ENCODE results near the gene TIMP1.

- TF ChIP-seq MAX (IDR thresholded peaks at IDR 0.05; ENCODE audit: low read depth, low read length) (no peak), MXI1 (IDR thresholded peaks at IDR 0.05; ENCODE audit: low read depth, low read length) (no peak), ZNF274 (IDR thresholded peaks at IDR 0.05; ENCODE audit: insufficient read depth, insufficient read length) (no peak), CEBPB (IDR thresholded peaks at IDR 0.05; ENCODE audit: borderline replicate concordance in 1 of 2, low read depth in 2 of 2, low read length in 2 of 2) (no peak), FOXM1 (IDR thresholded peaks at IDR 0.05; ENCODE audit: low read depth, low read length) (no peak), CHD2 (IDR thresholded peaks at IDR 0.05; ENCODE audit: borderline replicate concordance, low read depth, low read length) (no peak), ASH2L (IDR thresholded peaks at IDR 0.05; ENCODE audit: borderline replicate concordance, low read depth) (no peak), EZH2 (IDR thresholded peaks at IDR 0.05; ENCODE audit: borderline replicate concordance, control insufficient read depth, low read depth, low read length) (no peak), CHD1 (IDR thresholded peaks at IDR 0.05; ENCODE audit: low read depth, low read length) (no peak), ZSCAN29 (IDR thresholded peaks at IDR 0.05) (no peak)
- TF ChIP-seq, protein P1, sequence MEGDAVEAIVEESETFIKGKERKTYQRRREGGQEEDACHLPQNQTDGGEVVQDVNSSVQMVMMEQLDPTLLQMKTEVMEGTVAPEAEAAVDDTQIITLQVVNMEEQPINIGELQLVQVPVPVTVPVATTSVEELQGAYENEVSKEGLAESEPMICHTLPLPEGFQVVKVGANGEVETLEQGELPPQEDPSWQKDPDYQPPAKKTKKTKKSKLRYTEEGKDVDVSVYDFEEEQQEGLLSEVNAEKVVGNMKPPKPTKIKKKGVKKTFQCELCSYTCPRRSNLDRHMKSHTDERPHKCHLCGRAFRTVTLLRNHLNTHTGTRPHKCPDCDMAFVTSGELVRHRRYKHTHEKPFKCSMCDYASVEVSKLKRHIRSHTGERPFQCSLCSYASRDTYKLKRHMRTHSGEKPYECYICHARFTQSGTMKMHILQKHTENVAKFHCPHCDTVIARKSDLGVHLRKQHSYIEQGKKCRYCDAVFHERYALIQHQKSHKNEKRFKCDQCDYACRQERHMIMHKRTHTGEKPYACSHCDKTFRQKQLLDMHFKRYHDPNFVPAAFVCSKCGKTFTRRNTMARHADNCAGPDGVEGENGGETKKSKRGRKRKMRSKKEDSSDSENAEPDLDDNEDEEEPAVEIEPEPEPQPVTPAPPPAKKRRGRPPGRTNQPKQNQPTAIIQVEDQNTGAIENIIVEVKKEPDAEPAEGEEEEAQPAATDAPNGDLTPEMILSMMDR (IDR thresholded peaks at IDR 0.05 in 2 of 3, conservative IDR thresholded peaks at IDR 0.05 in 1 of 3; ENCODE audit: control insufficient read depth in 2 of 3, extremely low read depth in 1 of 3, insufficient read depth in 1 of 3, low read depth in 3 of 3, low read length in 3 of 3): no peak
- TF ChIP-seq, protein P2, sequence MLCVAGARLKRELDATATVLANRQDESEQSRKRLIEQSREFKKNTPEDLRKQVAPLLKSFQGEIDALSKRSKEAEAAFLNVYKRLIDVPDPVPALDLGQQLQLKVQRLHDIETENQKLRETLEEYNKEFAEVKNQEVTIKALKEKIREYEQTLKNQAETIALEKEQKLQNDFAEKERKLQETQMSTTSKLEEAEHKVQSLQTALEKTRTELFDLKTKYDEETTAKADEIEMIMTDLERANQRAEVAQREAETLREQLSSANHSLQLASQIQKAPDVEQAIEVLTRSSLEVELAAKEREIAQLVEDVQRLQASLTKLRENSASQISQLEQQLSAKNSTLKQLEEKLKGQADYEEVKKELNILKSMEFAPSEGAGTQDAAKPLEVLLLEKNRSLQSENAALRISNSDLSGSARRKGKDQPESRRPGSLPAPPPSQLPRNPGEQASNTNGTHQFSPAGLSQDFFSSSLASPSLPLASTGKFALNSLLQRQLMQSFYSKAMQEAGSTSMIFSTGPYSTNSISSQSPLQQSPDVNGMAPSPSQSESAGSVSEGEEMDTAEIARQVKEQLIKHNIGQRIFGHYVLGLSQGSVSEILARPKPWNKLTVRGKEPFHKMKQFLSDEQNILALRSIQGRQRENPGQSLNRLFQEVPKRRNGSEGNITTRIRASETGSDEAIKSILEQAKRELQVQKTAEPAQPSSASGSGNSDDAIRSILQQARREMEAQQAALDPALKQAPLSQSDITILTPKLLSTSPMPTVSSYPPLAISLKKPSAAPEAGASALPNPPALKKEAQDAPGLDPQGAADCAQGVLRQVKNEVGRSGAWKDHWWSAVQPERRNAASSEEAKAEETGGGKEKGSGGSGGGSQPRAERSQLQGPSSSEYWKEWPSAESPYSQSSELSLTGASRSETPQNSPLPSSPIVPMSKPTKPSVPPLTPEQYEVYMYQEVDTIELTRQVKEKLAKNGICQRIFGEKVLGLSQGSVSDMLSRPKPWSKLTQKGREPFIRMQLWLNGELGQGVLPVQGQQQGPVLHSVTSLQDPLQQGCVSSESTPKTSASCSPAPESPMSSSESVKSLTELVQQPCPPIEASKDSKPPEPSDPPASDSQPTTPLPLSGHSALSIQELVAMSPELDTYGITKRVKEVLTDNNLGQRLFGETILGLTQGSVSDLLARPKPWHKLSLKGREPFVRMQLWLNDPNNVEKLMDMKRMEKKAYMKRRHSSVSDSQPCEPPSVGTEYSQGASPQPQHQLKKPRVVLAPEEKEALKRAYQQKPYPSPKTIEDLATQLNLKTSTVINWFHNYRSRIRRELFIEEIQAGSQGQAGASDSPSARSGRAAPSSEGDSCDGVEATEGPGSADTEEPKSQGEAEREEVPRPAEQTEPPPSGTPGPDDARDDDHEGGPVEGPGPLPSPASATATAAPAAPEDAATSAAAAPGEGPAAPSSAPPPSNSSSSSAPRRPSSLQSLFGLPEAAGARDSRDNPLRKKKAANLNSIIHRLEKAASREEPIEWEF (IDR thresholded peaks at IDR 0.05; ENCODE audit: insufficient replicate concordance, low read depth, low read length): no peak
Observed at GRCh38 chrX:47543496-47543895, 38.7 kb upstream of the TIMP1 start.

Data from GM12878 (cell line).